Measurements from ENCODE around the gene SAMMSON.
A peak's percentile ranks its signal among the peaks of the same experiment; 100 is the strongest.

The SAMMSON gene

GRCh38 chr3:70108072-70108471 is 108.5 kb downstream of the SAMMSON start:
- peak; percentile 65 for TF ChIP-seq CTCF (IDR thresholded peaks at IDR 0.05; ENCODE audit: low read depth, low read length)
- in situ Hi-C loops (cut with HindIII; ENCODE audit: low sequenced_read_pairs): no loop called here
- no peak for DNase-seq (ENCODE audit: low read depth, low spot score)
- H3K4me3 ChIP-seq (ENCODE audit: low read depth, low read length): no peak overlapping the region

GRCh38 chr3:70108546-70108945 is 109.0 kb downstream of the SAMMSON start:
- H3K4me3 ChIP-seq (ENCODE audit: low read depth, low read length): no peak overlapping the region
- no peak for DNase-seq (ENCODE audit: low read depth, low spot score)
- in situ Hi-C loops (cut with HindIII; ENCODE audit: low sequenced_read_pairs): no loop called here
- no peak for TF ChIP-seq CTCF (IDR thresholded peaks at IDR 0.05; ENCODE audit: low read depth, low read length)

- no peak for TF ChIP-seq CTCF (IDR thresholded peaks at IDR 0.05; ENCODE audit: low read depth, low read length)
- no peak overlapping the region for H3K4me3 ChIP-seq (ENCODE audit: low read depth, low read length)
- in situ Hi-C loops (cut with HindIII; ENCODE audit: low sequenced_read_pairs): no loop called here
- no peak for DNase-seq (ENCODE audit: low read depth, low spot score)
Measured at GRCh38 chr3:70110066-70110465, 110.5 kb downstream of the SAMMSON start.

- in situ Hi-C loops (cut with HindIII; ENCODE audit: low sequenced_read_pairs): no loop called here
- no peak overlapping the region for H3K4me3 ChIP-seq (ENCODE audit: low read depth, low read length)
- DNase-seq (ENCODE audit: low read depth, low spot score): no peak
- TF ChIP-seq CTCF (IDR thresholded peaks at IDR 0.05; ENCODE audit: low read depth, low read length): no peak
Measured at GRCh38 chr3:70111411-70111810, 111.9 kb downstream of the SAMMSON start.

GRCh38 chr3:70112751-70113150 is 113.2 kb downstream of the SAMMSON start:
- no peak for TF ChIP-seq CTCF (IDR thresholded peaks at IDR 0.05; ENCODE audit: low read depth, low read length)
- no peak overlapping the region for H3K4me3 ChIP-seq (ENCODE audit: low read depth, low read length)
- in situ Hi-C loops (cut with HindIII; ENCODE audit: low sequenced_read_pairs): no loop called here
- no peak for DNase-seq (ENCODE audit: low read depth, low spot score)

GRCh38 chr3:70114431-70114830 is 114.9 kb downstream of the SAMMSON start:
- no peak for DNase-seq (ENCODE audit: low read depth, low spot score)
- TF ChIP-seq CTCF (IDR thresholded peaks at IDR 0.05; ENCODE audit: low read depth, low read length): no peak
- in situ Hi-C loops (cut with HindIII; ENCODE audit: low sequenced_read_pairs): no loop called here
- H3K4me3 ChIP-seq (ENCODE audit: low read depth, low read length): no peak overlapping the region

GRCh38 chr3:70119879-70120278 is 120.3 kb downstream of the SAMMSON start:
- no peak for DNase-seq (ENCODE audit: low read depth, low spot score)
- no peak for TF ChIP-seq CTCF (IDR thresholded peaks at IDR 0.05; ENCODE audit: low read depth, low read length)
- in situ Hi-C loops (cut with HindIII; ENCODE audit: low sequenced_read_pairs): no loop called here
- H3K4me3 ChIP-seq (ENCODE audit: low read depth, low read length): no peak overlapping the region

All from astrocyte of the spinal cord (primary cell).